ENCODE data around the gene CACNA1C.
A peak's percentile ranks its signal among the peaks of the same experiment; 100 is the strongest.

The CACNA1C gene

GRCh38 chr12:2244013-2244861 lies 191.4 kb downstream of the CACNA1C start:
- peaks cover 3% of the 10 kb centered on the region for H3K27me3 ChIP-seq (ENCODE audit: insufficient read depth, poor library complexity, severe bottlenecking)

DNA sequence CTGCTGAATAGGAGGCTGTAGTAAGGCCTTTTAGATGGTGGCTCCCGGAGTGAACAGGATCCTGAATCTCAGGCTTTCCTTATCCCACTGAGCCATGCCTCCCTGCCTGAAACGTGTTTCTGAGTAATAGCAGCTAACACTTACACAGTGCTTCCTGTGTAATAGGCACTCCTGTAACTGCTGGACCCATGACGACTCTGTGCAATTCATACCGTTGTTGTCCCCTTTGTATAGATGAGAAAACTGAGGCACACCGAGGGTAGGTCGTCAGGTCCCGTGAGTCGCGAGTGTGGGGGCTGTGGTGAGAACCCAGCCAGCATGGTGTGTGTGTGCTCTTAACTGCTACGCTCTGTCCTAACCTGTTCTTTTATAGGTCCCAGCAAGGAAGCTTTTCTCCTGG lies 193.6 kb downstream of the CACNA1C start:
- ATAC-seq (ENCODE audit: low read depth) = no peak
- TF ChIP-seq, protein P1, sequence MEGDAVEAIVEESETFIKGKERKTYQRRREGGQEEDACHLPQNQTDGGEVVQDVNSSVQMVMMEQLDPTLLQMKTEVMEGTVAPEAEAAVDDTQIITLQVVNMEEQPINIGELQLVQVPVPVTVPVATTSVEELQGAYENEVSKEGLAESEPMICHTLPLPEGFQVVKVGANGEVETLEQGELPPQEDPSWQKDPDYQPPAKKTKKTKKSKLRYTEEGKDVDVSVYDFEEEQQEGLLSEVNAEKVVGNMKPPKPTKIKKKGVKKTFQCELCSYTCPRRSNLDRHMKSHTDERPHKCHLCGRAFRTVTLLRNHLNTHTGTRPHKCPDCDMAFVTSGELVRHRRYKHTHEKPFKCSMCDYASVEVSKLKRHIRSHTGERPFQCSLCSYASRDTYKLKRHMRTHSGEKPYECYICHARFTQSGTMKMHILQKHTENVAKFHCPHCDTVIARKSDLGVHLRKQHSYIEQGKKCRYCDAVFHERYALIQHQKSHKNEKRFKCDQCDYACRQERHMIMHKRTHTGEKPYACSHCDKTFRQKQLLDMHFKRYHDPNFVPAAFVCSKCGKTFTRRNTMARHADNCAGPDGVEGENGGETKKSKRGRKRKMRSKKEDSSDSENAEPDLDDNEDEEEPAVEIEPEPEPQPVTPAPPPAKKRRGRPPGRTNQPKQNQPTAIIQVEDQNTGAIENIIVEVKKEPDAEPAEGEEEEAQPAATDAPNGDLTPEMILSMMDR (IDR thresholded peaks at IDR 0.05; ENCODE audit: poor library complexity, severe bottlenecking) = no peak
- no peaks in the 10 kb centered on the region for H3K4me1 ChIP-seq (ENCODE audit: insufficient read depth, poor library complexity, severe bottlenecking)
- H3K4me3 ChIP-seq (ENCODE audit: severe bottlenecking) = no peak overlapping the region
- H3K9me3 ChIP-seq (ENCODE audit: severe bottlenecking) = no peaks in the 10 kb centered on the region
- H3K36me3 ChIP-seq (ENCODE audit: low read depth) = no peaks in the 10 kb centered on the region
- no peak for DNase-seq (ENCODE audit: low spot score)
- peaks cover 3% of the 10 kb centered on the region for H3K27me3 ChIP-seq (ENCODE audit: insufficient read depth, poor library complexity, severe bottlenecking)
- H3K27ac ChIP-seq (ENCODE audit: poor library complexity, severe bottlenecking) = no peak overlapping the region

More at GRCh38 chr12:2244013-2244861, 191.4 kb downstream of the CACNA1C start:
- H3K36me3 ChIP-seq (ENCODE audit: low read depth) = no peaks in the 10 kb centered on the region
- H3K27ac ChIP-seq (ENCODE audit: poor library complexity, severe bottlenecking) = no peak overlapping the region
- TF ChIP-seq, protein P1 (IDR thresholded peaks at IDR 0.05; ENCODE audit: poor library complexity, severe bottlenecking) = no peak
- H3K9me3 ChIP-seq (ENCODE audit: severe bottlenecking) = no peaks in the 10 kb centered on the region
- no peak for DNase-seq (ENCODE audit: low spot score)
- no peak overlapping the region for H3K4me3 ChIP-seq (ENCODE audit: severe bottlenecking)
- peak; percentile 85 for ATAC-seq (ENCODE audit: low read depth)
- no peaks in the 10 kb centered on the region for H3K4me1 ChIP-seq (ENCODE audit: insufficient read depth, poor library complexity, severe bottlenecking)

- H3K27ac ChIP-seq (ENCODE audit: poor library complexity, severe bottlenecking) = no peak overlapping the region
These were observed 194.3 kb downstream of the CACNA1C start for GRCh38 chr12:2247120-2247519.

DNA sequence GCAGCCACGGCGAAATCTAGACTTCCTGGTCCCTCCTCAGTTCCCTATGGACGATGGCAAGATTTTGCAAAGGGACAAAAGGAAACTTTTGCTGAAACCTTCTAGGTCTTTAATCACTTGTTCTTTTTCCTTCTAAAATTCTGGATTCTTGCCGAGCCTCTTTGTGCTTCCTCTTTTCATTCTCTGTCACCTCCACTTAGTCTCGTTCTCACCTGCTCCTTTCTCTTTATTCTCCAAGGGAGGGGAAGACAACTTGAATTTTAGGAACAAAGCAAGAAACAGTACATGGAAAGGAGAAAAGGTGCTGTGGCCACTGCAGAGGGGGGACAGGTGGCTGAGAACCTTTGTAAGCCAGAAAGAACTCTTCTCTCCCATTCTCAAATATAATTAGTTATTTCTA lies 194.8 kb downstream of the CACNA1C start:
- Histone ChIP-seq H3K4me1 (ENCODE audit: insufficient read depth, poor library complexity, severe bottlenecking) (no peaks in the 10 kb centered on the region), H3K36me3 (ENCODE audit: low read depth) (no peaks in the 10 kb centered on the region), H3K4me3 (ENCODE audit: severe bottlenecking) (no peak overlapping the region), H3K27me3 (ENCODE audit: insufficient read depth, poor library complexity, severe bottlenecking) (peaks cover 5% of the 10 kb centered on the region), H3K9me3 (ENCODE audit: severe bottlenecking) (no peaks in the 10 kb centered on the region), H3K27ac (ENCODE audit: poor library complexity, severe bottlenecking) (no peak overlapping the region)
- DNase-seq (ENCODE audit: low spot score) (no peak), ATAC-seq (ENCODE audit: low read depth) (no peak)
- TF ChIP-seq, protein P1 (IDR thresholded peaks at IDR 0.05; ENCODE audit: poor library complexity, severe bottlenecking) = no peak

More at GRCh38 chr12:2247120-2247519, 194.3 kb downstream of the CACNA1C start:
- TF ChIP-seq, protein P1 (IDR thresholded peaks at IDR 0.05; ENCODE audit: poor library complexity, severe bottlenecking) = no peak
- Histone ChIP-seq H3K36me3 (ENCODE audit: low read depth) (no peaks in the 10 kb centered on the region), H3K27me3 (ENCODE audit: insufficient read depth, poor library complexity, severe bottlenecking) (peaks cover 3% of the 10 kb centered on the region), H3K4me1 (ENCODE audit: insufficient read depth, poor library complexity, severe bottlenecking) (no peaks in the 10 kb centered on the region), H3K9me3 (ENCODE audit: severe bottlenecking) (no peaks in the 10 kb centered on the region), H3K4me3 (ENCODE audit: severe bottlenecking) (no peak overlapping the region)
- ATAC-seq (ENCODE audit: low read depth) (no peak), DNase-seq (ENCODE audit: low spot score) (no peak)

All from RWPE2 (cell line).